GM18873 (cell line): Measurements from ENCODE around the gene SLC6A15.

Experiments
- ATAC-seq: cut with Tn5 transposase; IDR thresholded peaks from one replicate; pipeline ENCODE4 v1.9.1; 2021; ENCODE audit warnings: mild to moderate bottlenecking, moderate library complexity, moderate number of reproducible peaks; ENCODE audit not compliant: unreplicated experiment, low FRiP score

SLC6A15 gene

GRCh38 chr12:84875241-84875640, 37.4 kb downstream of the SLC6A15 start:
- no peak for ATAC-seq

GRCh38 chr12:84874825-84875139, 37.8 kb downstream of the SLC6A15 start:
- peak; percentile 15 for ATAC-seq

- ATAC-seq = peak; percentile 96
Measured at GRCh38 chr12:84874125-84874824, 38.3 kb downstream of the SLC6A15 start.

GRCh38 chr12:84862186-84862585, 50.4 kb downstream of the SLC6A15 start:
- ATAC-seq = no peak

- ATAC-seq = no peak
Measured at GRCh38 chr12:84860718-84861117, 51.9 kb downstream of the SLC6A15 start.

- no peak for ATAC-seq
Measured at GRCh38 chr12:84858796-84859195, 53.8 kb downstream of the SLC6A15 start.

- ATAC-seq = no peak
Measured at GRCh38 chr12:84857525-84858208, 54.9 kb downstream of the SLC6A15 start.

- ATAC-seq = no peak
Measured at GRCh38 chr12:84856156-84856900, 56.3 kb downstream of the SLC6A15 start.

- no peak for ATAC-seq
Measured at GRCh38 chr12:84843593-84844144, 68.9 kb downstream of the SLC6A15 start.

GRCh38 chr12:84842406-84843013, 70.1 kb downstream of the SLC6A15 start:
- ATAC-seq = peak; percentile 75

GRCh38 chr12:84841591-84841990, 71.0 kb downstream of the SLC6A15 start:
- ATAC-seq = no peak

GRCh38 chr12:84840356-84840755, 72.2 kb downstream of the SLC6A15 start:
- ATAC-seq = no peak

- ATAC-seq = no peak
Measured at GRCh38 chr12:84826925-84827324, 85.7 kb downstream of the SLC6A15 start.

GRCh38 chr12:84825149-84825548, 87.5 kb downstream of the SLC6A15 start:
- ATAC-seq = no peak

- ATAC-seq = no peak
Measured at GRCh38 chr12:84822525-84822924, 90.1 kb downstream of the SLC6A15 start.

GRCh38 chr12:84816916-84817695, 95.5 kb downstream of the SLC6A15 start:
- ATAC-seq = no peak

GRCh38 chr12:84814664-84815245, 97.8 kb downstream of the SLC6A15 start:
- no peak for ATAC-seq

- no peak for ATAC-seq
Measured at GRCh38 chr12:84813780-84814663, 98.6 kb downstream of the SLC6A15 start.

GRCh38 chr12:84811291-84811690, 101.3 kb downstream of the SLC6A15 start:
- no peak for ATAC-seq
